K562 (cell line): ENCODE results near the gene MAGI1. TPM values are rescaled to one million over a fixed set of nuclear protein-coding genes. Genes with fewer than 3 reads are reported as not detected.

Source experiments
- ATAC-seq: fragments of 200-7000 bp; cut with Tn5 transposase; 3 replicates; pipeline ENCODE4 v1.9.1; 2020; ENCODE audit warnings: moderate library complexity
- BruUV-seq: library from RNA; stranded (reverse); fragments of 400-500 nt; replicated peaks from 2 replicates; lab custom pipeline; 2021; lab: Mats Ljungman, UMichigan
- CTCF ChIA-PET: fragments of 300-600 bp; formaldehyde crosslinking; extraction: SDS; loops from one replicate; lab custom pipeline; 2021; ENCODE audit warnings: low intra/inter-chr PET ratio; lab: Yijun Ruan, JAX
- POLR2A ChIA-PET: fragments of 300-600, 350-650 bp; sonication (Branson Sonifier 250); formaldehyde crosslinking; extraction: SDS; loops from one replicate; lab custom pipeline; 2021; ENCODE audit warnings: antibody characterized with exemption, inconsistent platforms; lab: Yijun Ruan, JAX
- DNase-seq, 4 experiments: peaks; one replicate each; pipeline versions ENCODE4 v3.0.0 to v3.0.0-alpha.2; 2011 to 2018; ENCODE audit warnings: low spot score in 3 of 4, mixed read lengths in 3 of 4; ENCODE audit errors: extremely low read depth in 1 of 4
- FAIRE-seq: peaks from 2 replicates; lab custom pipeline; 2011; peaks lifted over from hg19 to GRCh38; lab: Jason Lieb, UNC
- H2AFZ ChIP-seq: 2 replicates; pipeline ENCODE4 v1.6.0; 2011; ENCODE audit warnings: low read depth, low read length, control low read depth, inconsistent platforms
- H3K27ac ChIP-seq: fragments of 200-600 bp; 3 replicates; pipeline ENCODE4 v1.8.0; 2011; ENCODE audit warnings: low read depth, mild to moderate bottlenecking, control low read depth, inconsistent platforms, low read length, moderate library complexity, mixed read lengths; ENCODE audit errors: extremely low read depth
- H3K27me3 ChIP-seq, 2 experiments: fragments of 300-600 bp in 1 of 2; 2 replicates in 1 of 2; 3 replicates in 1 of 2; pipeline versions ENCODE4 v1.6.0 to v1.8.0; 2011; ENCODE audit warnings: inconsistent platforms in 2 of 2, low read length in 2 of 2, mild to moderate bottlenecking in 1 of 2, mixed read lengths in 1 of 2, moderate library complexity in 1 of 2; ENCODE audit not compliant: control insufficient read depth in 2 of 2, insufficient read depth in 2 of 2
- H3K36me3 ChIP-seq: fragments of 300-600 bp; 3 replicates; pipeline ENCODE4 v1.8.0; 2011; ENCODE audit warnings: mild to moderate bottlenecking, low read length, inconsistent platforms; ENCODE audit not compliant: control insufficient read depth, insufficient read depth
- H3K4me1 ChIP-seq, 2 experiments: fragments of 200-600 bp in 1 of 2; replicated peaks in 1 of 2; 2 replicates in 1 of 2; 3 replicates in 1 of 2; pipeline versions ENCODE4 v1.5.1 to v1.8.0; 2011; ENCODE audit warnings: inconsistent platforms in 2 of 2, low read length in 2 of 2, mild to moderate bottlenecking in 1 of 2, mixed read lengths in 1 of 2, moderate library complexity in 1 of 2; ENCODE audit not compliant: control insufficient read depth in 2 of 2, insufficient read depth in 2 of 2
- H3K4me2 ChIP-seq: 2 replicates; pipeline ENCODE4 v1.6.1; 2011; ENCODE audit warnings: low read length, control low read depth, inconsistent platforms, mixed read lengths; ENCODE audit not compliant: insufficient read depth
- H3K4me3 ChIP-seq: fragments of 200-600 bp; sonication (generic), shearing (Covaris generic); 2 replicates; pipeline ENCODE4 v1.5.1; 2016; ENCODE audit warnings: control low read depth, inconsistent platforms
- H3K79me2 ChIP-seq: fragments of 200-600 bp; 3 replicates; pipeline ENCODE4 v1.8.0; 2011; ENCODE audit warnings: low read length, inconsistent platforms; ENCODE audit not compliant: control insufficient read depth, insufficient read depth
- H3K9ac ChIP-seq, 2 experiments: 2 replicates each; pipeline versions ENCODE4 v1.6.0 to v1.6.1; 2011; ENCODE audit warnings: low read depth in 2 of 2, low read length in 2 of 2, control low read depth in 1 of 2, inconsistent platforms in 1 of 2, mild to moderate bottlenecking in 1 of 2, mixed read lengths in 1 of 2; ENCODE audit not compliant: insufficient read depth in 1 of 2
- H3K9me1 ChIP-seq: one replicate; pipeline ENCODE4 v1.6.0; 2011; ENCODE audit warnings: inconsistent platforms, mild to moderate bottlenecking, low read length, moderate library complexity; ENCODE audit not compliant: control insufficient read depth, insufficient read depth
- H3K9me3 ChIP-seq: replicated peaks from 2 replicates; pipeline ENCODE4 v1.5.1; 2011; ENCODE audit warnings: low read depth, low read length, inconsistent platforms; ENCODE audit not compliant: control insufficient read depth, insufficient read depth
- H4K20me1 ChIP-seq: replicated peaks from 2 replicates; pipeline ENCODE4 v1.6.1; 2011; ENCODE audit warnings: low read length, inconsistent platforms, mixed read lengths; ENCODE audit not compliant: control insufficient read depth, insufficient read depth
- LARP7 ChIP-seq: fragments of 450-650 bp; IDR thresholded peaks from 2 replicates; pipeline ENCODE4 v1.6.1; 2016
- MTF1 ChIP-seq: fragments of 250-450 bp; sonication (Bioruptor Pico); IDR thresholded peaks from 2 replicates; pipeline ENCODE4 v1.9.0; 2021; ENCODE audit warnings: moderate library complexity, mild to moderate bottlenecking, inconsistent platforms, borderline replicate concordance
- NFIX ChIP-seq: fragments of 250-450 bp; sonication (Bioruptor Pico); IDR thresholded peaks from 2 replicates; pipeline ENCODE4 v1.4.0; 2020; ENCODE audit warnings: low read depth, mild to moderate bottlenecking, moderate library complexity
- RFX1 ChIP-seq: fragments of 450-650 bp; IDR thresholded peaks from 2 replicates; pipeline ENCODE4 v1.6.1; 2016; ENCODE audit warnings: mild to moderate bottlenecking, moderate library complexity
- SIN3A ChIP-seq, 2 experiments: fragments of 150-350 bp in 1 of 2; IDR thresholded peaks; 2 replicates each; pipeline ENCODE4 v1.6.1; 2011 to 2016; ENCODE audit warnings: borderline replicate concordance in 2 of 2, low read depth in 2 of 2, low read length in 2 of 2, mild to moderate bottlenecking in 2 of 2, moderate library complexity in 2 of 2; ENCODE audit not compliant: control insufficient read depth in 1 of 2
- SMAD3 ChIP-seq: fragments of 450-650 bp; formaldehyde crosslinking; conservative IDR thresholded peaks from 2 replicates; pipeline ENCODE4 v1.4.0; 2020; ENCODE audit warnings: mild to moderate bottlenecking
- ZNF324 ChIP-seq: fragments of 250-450 bp; sonication (Bioruptor Pico); IDR thresholded peaks from 2 replicates; pipeline ENCODE4 v1.4.0; 2020; ENCODE audit warnings: mild to moderate bottlenecking
- ZNF354B ChIP-seq: fragments of 250-450 bp; sonication (Bioruptor Pico); IDR thresholded peaks from 2 replicates; pipeline ENCODE4 v1.4.0; 2020
- ZNF766 ChIP-seq: fragments of 200-800 bp; sonication (Bioruptor generic); conservative IDR thresholded peaks from 2 replicates; pipeline ENCODE4 v1.6.1; 2016; ENCODE audit warnings: missing genetic modification characterization, missing compliant biosample characterization
- WGBS: fragments of 100-300 bp; shearing (Covaris generic); methylation state at CpG from one replicate; pipeline ENCODE4 v1.1.6; 2016; ENCODE audit warnings: low coverage, mixed read lengths; ENCODE audit not compliant: insufficient coverage; ENCODE audit errors: missing lambda C conversion rate; 5-methylcytosine and 5-hydroxymethylcytosine counted together
- in situ Hi-C: fragments of 300-500 bp; cut with MboI; formaldehyde crosslinking; loops from 4 replicates; pipeline ENCODE4 v1.15.0; 2018; ENCODE audit warnings: inconsistent platforms, mixed read lengths
- intact Hi-C: fragments of 100-400 bp; cut with micrococcal nuclease; formaldehyde crosslinking; loops from 2 replicates; pipeline ENCODE4 v1.14.2; 2022
- polyA plus RNA-seq, 8 experiments: library from polyadenylated mRNA; depleted of rRNA in 4 of 8; stranded (reverse) in 5 of 8; unstranded in 3 of 8; fragments of >200 nt; fragmentation: Nextera tagmentation in 2 of 8; fragmentation: Illumina TruSeq in 1 of 8; extraction: Ambion mirVana in 2 of 8; extraction: Trizol in 1 of 8; gene quantifications; 2 replicates each; pipeline versions ENCODE4 v1.2.1 to v1.2.3, GENCODE V29; 2011 to 2014; ENCODE audit warnings: inconsistent platforms in 1 of 8, missing spikeins in 1 of 8
- total RNA-seq, 7 experiments: library from RNA; depleted of rRNA in 6 of 7; stranded (reverse); fragments of >200 nt in 6 of 7; fragmentation: Illumina TruSeq in 2 of 7; extraction: Trizol in 2 of 7; gene quantifications; 2 replicates each; pipeline versions ENCODE4 v1.2.1 to v1.2.3, GENCODE V29; 2011 to 2021; ENCODE audit warnings: low replicate concordance in 1 of 7
- TF ChIP-seq, protein P1 (sequence below): sonication (generic); formaldehyde crosslinking; IDR thresholded peaks from 2 replicates; pipeline ENCODE4 v1.8.0; 2022; ENCODE audit warnings: missing genetic modification reagents, mild to moderate bottlenecking, borderline replicate concordance
- TF ChIP-seq, protein P2 (sequence below): IDR thresholded peaks from 2 replicates; pipeline ENCODE4 v1.6.1; 2011; ENCODE audit not compliant: insufficient read length; ENCODE audit errors: extremely low read depth

MAGI1 gene
- total and polyA plus RNA-seq, 9 of the 15 experiments (the other 6 are each of a cell fraction or from before 2014, with no cell fraction given), result 7.8 to 59.4 (median 43.2) TPM

DNA sequence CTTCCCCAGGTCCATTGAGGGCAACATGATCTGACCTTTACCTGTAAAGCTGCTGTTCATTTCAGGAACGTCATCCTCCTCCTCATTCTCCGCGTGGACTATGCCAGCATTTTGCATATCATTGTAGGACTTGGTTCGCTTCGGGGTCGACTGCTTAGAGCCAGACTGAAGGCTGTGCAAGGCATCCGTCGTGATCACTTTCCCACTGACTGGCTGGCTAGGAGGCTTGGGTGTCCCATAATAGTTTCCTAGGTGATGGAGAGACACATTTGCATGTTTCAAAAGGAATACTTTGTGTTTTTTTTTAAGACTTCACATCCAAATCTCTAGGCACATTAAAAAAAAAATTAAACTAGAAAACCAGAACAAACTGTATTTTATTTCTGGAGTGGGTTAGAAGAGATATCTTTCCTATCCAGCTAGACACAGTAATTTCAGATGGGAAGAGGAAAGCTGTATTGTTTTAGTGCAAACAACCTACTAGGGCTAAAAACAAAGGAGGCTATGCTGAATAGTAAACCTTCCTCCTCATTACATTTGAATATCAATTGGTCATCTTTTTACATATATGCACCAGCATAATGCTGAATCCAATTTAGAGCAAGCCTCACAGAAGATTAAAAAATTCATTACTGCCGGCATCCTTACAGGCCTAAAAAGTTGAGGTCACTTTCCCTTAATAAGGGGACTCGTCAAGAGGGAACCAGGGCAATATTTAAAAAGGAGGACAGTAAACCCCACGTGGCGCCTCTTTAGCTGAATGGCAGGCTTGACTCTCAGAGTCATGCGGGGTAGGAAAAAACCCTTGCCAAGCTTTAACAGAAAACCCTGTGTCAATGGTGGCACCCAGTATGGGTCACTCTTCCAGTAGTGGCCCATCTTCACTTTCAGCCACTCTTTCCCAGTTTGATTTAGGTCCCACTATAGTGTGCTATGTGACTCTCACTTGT lies 559.9 kb downstream of the MAGI1 start:
- in situ Hi-C loops, result no loop called here
- H4K20me1 ChIP-seq, result no peaks in the 10 kb centered on the region
- no peak overlapping the region for H3K27ac ChIP-seq
- peaks cover 0 to 2% of the 10 kb centered on the region in 2 experiments; a peak in 1 of 5 replicates for H3K4me1 ChIP-seq
- no peak overlapping the region for H3K9ac ChIP-seq
- no peaks in the 10 kb centered on the region for H3K9me3 ChIP-seq
- H3K79me2 ChIP-seq, result peaks cover 11% of the 10 kb centered on the region; the same call in 2 of the 3 replicates
- H3K36me3 ChIP-seq, result peaks cover 19% of the 10 kb centered on the region; the same call in 2 of the 3 replicates
- 94% methylated on average over 12 of the region's 13 CpGs for WGBS
- ChIA-PET POLR2A (no interaction called here), CTCF (no interaction called here)
- no peak for FAIRE-seq
- ATAC-seq, result no peak
- no peak overlapping the region for H3K4me3 ChIP-seq
- no peak overlapping the region for H3K4me2 ChIP-seq
- no TSS peak for BruUV-seq
- no peaks in the 10 kb centered on the region for H3K27me3 ChIP-seq
- no peaks in the 10 kb centered on the region for H3K9me1 ChIP-seq
- TF ChIP-seq LARP7 (no peak), ZNF766 (no peak), ZNF354B (no peak), MTF1 (no peak), NFIX (CRISPR knock-in tag) (no peak), RFX1 (no peak), SMAD3 (no peak), SIN3A (IDR thresholded peaks at IDR 0.05; ENCODE audit: borderline replicate concordance in 2 of 2, control insufficient read depth in 1 of 2, low read depth in 2 of 2, low read length in 2 of 2) (no peak), ZNF324 (CRISPR knock-in tag) (no peak)
- TF ChIP-seq, protein P1, sequence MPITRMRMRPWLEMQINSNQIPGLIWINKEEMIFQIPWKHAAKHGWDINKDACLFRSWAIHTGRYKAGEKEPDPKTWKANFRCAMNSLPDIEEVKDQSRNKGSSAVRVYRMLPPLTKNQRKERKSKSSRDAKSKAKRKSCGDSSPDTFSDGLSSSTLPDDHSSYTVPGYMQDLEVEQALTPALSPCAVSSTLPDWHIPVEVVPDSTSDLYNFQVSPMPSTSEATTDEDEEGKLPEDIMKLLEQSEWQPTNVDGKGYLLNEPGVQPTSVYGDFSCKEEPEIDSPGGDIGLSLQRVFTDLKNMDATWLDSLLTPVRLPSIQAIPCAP (CRISPR knock-in tag), result no peak
- TF ChIP-seq, protein P2, sequence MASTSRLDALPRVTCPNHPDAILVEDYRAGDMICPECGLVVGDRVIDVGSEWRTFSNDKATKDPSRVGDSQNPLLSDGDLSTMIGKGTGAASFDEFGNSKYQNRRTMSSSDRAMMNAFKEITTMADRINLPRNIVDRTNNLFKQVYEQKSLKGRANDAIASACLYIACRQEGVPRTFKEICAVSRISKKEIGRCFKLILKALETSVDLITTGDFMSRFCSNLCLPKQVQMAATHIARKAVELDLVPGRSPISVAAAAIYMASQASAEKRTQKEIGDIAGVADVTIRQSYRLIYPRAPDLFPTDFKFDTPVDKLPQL, result no peak
- TF ChIP-seq, all 486 proteins: peak for 0
- H2AFZ ChIP-seq, result no peak overlapping the region
- no peak for DNase-seq
- intact Hi-C loops, result no loop called here
